Epithelial cell of prostate (primary cell): ENCODE data around the gene KLHL30.

Source experiments
- DNase-seq: peaks from one replicate; pipeline ENCODE4 v3.0.0-alpha.2; 2011; ENCODE audit warnings: low read depth, low spot score
- H3K27ac ChIP-seq: fragments of 450-650 bp; 2 replicates; pipeline ENCODE4 v1.5.1; 2017; ENCODE audit warnings: mild to moderate bottlenecking

Gene KLHL30, protein sequence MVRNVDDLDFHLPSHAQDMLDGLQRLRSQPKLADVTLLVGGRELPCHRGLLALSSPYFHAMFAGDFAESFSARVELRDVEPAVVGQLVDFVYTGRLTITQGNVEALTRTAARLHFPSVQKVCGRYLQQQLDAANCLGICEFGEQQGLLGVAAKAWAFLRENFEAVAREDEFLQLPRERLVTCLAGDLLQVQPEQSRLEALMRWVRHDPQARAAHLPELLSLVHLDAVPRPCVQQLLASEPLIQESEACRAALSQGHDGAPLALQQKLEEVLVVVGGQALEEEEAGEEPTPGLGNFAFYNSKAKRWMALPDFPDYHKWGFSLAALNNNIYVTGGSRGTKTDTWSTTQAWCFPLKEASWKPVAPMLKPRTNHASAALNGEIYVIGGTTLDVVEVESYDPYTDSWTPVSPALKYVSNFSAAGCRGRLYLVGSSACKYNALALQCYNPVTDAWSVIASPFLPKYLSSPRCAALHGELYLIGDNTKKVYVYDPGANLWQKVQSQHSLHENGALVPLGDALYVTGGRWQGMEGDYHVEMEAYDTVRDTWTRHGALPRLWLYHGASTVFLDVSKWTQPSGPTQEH

GRCh38 chr2:238138331-238139195 lies at the start of gene KLHL30:
Gene KLHL30 (plus strand): TSS chr2:238138668. CDS start chr2:238140755, 2,087 bp downstream.
- no peak within 1 kb of the TSS for H3K27ac ChIP-seq
- DNase-seq, result no peak

DNA sequence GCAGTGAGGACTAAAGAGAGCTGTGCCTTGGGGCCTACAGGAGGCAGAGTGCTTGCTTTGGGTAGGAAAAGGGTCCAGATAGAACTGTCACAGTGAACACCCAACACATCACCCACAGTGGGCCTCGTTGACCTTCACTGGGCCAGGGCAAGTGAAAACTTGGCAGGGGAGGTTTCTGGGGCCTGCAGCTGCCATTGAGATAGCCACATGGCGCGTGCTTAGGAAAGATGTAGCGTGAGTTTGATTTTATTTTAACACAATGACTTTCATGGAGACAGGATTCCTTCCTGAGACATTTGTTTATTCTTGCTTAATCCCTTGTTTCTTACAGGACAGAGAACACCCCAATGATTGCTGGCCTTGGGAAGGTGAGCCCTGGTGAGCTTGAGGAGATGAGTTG lies 47.6 kb upstream of the KLHL30 start:
- H3K27ac ChIP-seq, result no peak overlapping the region
- no peak for DNase-seq

DNA sequence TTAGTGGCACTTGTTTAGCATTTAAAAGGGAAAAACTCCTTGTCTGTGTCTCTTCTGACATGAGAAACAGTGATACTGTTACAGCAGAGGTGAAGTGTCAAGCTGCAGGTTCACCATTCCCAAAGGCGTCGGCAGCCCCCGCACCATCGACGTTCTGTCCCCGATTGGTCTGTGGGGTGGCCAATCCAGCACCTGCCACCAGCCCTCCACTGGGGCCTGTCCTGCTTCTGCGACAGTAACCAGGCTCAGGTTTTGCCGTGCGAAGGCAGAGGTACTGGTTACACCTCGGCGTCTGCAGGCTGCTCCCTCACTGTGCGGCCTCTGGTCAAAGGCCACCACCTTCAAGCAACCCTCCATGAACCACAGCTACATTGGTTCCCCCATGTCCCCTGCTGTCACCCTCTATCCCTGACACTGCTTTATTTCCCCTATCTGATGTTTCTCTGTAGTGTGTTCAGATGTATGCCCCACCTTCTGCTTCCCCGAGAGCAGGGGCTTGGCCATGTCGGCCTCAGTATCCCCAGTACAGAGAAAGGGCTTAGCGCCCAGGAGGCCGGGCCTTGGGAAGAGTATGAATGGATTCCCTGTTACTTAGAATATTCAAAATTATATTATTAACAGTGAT lies 46.9 kb upstream of the KLHL30 start:
- no peak overlapping the region for H3K27ac ChIP-seq
- no peak for DNase-seq

DNA sequence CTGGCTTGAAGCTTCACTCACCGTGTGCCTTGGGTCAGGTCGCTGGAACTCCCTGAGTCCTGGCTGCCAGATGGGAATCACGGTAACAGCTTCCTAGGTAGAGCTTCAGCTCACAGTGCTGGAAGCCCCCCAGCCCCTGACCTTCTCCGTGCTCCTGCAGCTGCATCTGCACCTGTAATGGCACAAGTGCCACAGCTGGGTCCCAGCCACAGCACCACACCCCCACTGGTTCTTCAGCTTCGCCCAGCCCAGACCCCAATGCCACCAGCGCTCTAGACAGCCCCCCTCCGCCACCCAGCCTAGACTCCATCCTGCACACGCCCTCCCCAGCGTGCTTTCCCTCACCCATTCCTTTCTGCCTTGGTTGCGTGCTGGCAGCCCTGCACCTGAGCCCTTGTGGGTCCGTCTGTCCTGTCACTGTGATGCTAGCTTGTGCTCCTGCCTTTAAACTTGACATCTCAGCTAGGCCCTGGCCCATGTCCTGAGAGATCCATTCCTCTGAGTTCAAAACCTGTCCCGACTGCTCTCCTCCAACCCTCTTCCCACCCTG lies 45.9 kb upstream of the KLHL30 start:
- no peak for DNase-seq
- no peak overlapping the region for H3K27ac ChIP-seq

DNA sequence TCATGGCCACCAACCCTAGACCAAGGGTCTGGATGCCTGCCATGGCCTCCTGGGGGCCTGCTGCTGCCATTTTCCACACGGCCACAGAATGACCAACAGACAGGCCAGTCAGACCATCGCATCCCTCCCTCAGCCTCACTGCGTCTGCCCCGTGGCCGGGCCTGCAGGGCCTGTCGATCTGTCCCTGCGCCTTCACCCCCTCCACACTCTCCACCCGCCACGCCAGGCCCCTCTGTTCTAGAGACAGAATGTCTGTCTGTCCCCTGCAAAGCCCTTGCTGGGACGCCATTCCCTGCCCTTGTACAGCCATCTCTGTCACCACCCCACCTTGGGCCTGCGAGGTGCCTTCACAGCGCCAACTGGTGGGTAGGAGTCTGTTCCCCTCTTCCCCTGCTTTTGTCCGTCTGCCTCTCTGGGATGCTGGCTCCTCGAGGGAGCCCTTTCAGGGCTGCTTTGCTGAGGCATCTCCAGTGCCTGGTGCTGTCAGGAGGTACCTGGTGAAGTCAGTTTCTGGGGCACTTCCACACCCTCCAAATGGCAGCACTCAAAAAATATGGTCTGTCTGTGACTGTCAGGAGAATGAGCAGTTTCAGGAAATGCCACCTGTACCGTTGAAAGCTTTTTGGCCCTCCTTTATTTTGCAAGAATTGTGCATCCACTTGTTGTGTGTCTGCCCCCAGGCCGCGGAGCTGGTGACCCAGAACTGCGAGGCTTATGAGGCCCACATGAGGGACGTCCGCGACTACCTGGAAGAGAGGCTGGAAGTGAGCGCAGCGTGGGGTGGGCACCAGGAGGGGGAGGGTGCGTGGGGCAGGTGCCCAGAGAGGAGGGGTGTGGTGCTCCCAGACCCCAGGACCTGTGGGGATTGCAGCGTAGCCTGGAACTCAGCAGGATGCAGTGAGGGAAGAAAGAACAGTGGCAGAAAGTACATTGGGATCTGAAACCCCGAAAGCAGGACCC lies 45.0 kb upstream of the KLHL30 start:
- DNase-seq, result no peak

GRCh38 chr2:238094438-238095022 lies 43.9 kb upstream of the KLHL30 start:
- DNase-seq, result no peak
- no peak overlapping the region for H3K27ac ChIP-seq

More for the DNA sequence above, 45.0 kb upstream of the KLHL30 start:
- no peak overlapping the region for H3K27ac ChIP-seq

GRCh38 chr2:238095143-238095542 lies 43.3 kb upstream of the KLHL30 start:
- no peak overlapping the region for H3K27ac ChIP-seq
- no peak for DNase-seq

DNA sequence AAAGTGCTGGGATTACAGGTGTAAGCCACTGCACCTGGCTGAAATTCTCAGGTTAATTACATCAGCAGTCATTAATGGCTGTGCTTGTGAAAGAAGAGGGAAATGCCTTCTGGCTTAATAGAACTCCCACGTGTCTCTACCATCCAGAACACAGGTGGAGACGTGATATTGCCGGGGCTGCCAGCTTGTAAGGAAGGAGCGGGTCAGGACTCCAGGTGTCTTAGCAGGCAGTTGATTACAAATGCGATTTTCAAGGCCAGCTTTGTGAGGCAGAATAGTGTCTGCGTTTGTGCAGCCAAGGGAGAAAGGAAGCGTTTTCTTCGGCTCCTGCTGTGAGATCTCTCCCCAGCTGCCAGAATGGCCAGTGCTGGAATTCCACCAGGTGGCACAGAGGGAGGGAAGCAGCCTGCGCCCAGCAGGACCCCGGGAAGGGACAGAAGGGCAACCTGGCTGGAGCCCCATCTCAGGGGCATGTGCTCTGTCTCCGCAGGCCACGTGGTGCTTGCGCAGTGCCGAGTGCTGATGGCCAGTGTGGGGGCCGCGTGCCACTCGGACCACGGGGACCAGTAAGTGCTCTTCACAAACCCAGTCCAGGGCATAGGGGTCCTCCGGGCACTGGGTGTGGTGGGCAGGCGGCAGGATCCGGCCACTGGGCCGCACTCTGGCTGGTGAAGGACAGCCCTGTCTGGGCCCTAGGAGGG lies 42.0 kb upstream of the KLHL30 start:
- DNase-seq, result no peak

GRCh38 chr2:238097201-238097987 lies 41.1 kb upstream of the KLHL30 start:
- DNase-seq, result no peak
- no peak overlapping the region for H3K27ac ChIP-seq

More for the DNA sequence above, 42.0 kb upstream of the KLHL30 start:
- H3K27ac ChIP-seq, result peak overlapping the region; percentile 33

- H3K27ac ChIP-seq, result no peak overlapping the region
- DNase-seq, result no peak
Observed at GRCh38 chr2:238097988-238098871, 40.2 kb upstream of the KLHL30 start.

GRCh38 chr2:238098901-238099713 lies 39.4 kb upstream of the KLHL30 start:
- no peak overlapping the region for H3K27ac ChIP-seq
- no peak for DNase-seq

GRCh38 chr2:238099714-238100048 lies 38.8 kb upstream of the KLHL30 start:
- no peak overlapping the region for H3K27ac ChIP-seq
- DNase-seq, result no peak

GRCh38 chr2:238100049-238100820 lies 38.2 kb upstream of the KLHL30 start, which contains the start of gene ESPNL:
Gene ESPNL (plus strand): TSS chr2:238100340. CDS start chr2:238100420, 80 bp downstream.
- DNase-seq, result no peak
- no peak within 1 kb of the TSS for H3K27ac ChIP-seq

DNA sequence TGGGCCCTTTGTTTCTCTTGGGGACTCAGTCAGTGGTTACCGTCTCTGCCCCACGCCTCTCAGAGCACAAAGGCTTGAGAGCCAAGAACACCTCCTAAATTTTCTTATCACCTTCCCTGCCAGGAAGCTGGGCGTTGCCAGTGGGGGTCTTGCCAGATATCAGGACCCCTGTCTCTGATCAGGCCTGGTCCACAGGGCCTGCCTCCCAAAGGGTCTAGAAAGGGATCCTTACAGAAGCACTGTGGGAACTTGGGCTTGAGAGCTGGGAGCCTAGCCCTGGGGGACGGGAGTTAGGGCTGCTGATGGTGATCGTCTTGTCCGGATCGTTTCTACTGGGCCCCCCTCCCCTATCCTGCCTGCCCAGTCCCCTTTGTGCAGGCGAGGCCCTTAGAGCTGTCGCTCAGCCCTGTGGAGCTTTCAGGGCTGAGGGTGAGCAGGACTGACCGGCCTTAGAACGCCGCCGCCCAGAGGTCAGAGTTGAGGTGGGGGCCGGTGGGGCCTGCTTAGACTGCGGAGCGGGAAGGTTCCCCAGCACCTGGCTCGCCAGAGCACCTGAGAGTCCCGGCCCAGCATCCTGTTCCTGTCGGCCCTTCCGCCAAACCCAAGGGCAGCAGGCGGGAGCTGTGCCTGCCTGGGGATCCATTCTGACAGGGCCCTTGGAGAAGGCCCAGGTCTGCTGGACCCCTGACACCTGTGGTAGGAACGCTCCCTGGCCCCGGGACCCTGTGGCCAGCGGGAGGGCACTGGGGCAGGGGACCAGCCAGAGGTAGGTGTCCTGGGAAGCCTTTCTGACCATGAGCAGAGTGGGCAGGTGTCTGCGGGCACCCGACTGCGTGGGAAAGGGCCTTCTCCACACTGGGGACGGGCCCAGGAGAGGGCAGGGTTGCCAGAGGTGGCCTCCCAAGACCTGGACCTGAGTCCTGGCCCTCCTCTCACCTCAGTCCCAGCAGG lies 37.4 kb upstream of the KLHL30 start:
- no peak overlapping the region for H3K27ac ChIP-seq

More for the DNA sequence above, 37.4 kb upstream of the KLHL30 start:
- DNase-seq, result no peak
